NCI-H1417 (cell line): ENCODE results near the gene IGLL1.

Experiments used
- DNase-seq, 3 experiments: peaks; one replicate each; lab custom pipeline; 2025; lab: John Stamatoyannopoulos, UW

IGLL1 gene

DNA sequence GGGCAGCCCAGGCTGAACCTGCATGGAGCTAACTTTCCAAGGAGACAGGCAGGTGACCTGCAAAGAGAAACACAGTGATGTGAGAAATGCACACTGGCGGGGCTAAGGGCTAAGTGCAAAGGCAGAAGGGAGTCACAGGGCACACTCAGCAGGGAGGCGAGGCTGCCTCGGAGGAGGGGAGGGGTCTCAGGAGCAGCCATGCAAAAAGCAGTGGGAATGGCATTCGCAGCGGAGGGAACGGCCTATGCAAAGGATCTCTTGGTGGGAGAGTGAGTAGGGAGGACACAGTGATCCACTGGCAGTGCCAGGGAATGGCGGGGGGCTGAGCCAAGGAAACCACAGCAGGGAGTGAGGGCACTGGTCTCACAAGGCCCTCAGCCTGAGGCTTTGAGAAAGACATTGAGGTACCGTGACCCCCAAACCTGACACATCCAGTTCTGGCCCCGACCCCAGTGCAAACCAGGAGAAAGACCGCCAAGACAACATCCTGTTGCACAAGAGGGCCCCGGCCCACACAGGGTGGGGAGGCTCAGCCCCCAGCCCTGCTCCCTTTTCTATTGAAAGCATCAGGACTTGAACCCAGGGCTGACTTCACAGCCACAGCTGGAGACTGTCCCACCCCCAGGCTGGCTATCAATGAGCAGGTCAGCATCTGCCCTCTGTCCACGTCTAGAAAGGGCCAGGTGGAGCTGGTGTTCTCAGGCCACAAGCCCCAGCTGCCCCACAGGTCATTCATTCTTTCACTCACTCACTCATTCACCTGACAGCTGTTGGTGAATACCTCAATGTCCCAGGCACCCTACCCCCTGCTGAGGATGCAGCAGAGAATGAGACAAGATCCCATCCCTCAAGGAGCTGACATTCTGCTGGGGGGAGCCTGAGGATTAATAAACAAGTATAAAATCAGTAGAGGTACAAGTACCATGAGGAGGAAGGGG is 50.7 kb downstream of the IGLL1 start:
- peak in 1 of 3 experiments; percentile 9 for DNase-seq

DNA sequence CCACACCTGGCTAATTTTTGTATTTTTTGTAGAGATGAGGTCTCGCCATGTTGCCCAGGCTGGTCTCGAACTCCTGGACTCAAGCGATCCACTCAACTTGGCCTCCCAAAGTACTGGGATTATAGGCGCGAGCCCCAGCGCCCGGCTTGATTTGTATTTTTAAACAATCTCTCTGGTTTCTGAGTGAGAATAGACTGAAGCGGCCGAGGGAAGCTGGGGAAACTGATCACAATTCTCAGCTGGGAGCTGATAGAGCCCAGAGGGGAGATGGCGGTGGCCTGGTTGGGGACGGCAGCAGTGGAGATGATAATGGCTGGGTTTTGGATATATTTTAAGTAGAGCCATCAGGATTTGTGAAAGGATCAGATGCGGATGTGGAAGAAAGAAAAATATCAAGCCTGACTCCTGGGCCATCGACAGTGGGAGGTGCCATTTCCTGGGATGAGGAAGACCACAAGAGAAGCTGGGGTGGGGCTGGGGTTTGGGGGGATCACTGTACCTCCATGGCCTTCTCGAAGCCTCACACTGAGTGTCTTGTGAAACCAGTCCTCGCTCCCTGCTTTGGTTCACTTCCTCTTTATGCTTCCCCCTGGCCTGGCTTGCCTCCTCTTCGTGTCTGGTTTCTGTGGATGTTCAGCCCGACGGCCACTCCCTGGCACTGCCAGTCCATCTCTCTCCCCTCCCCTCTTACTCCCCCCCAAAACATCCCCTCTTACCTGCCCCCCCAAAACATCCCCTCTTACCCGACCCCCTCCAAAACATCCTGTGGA is 51.9 kb downstream of the IGLL1 start:
- no peak for DNase-seq

DNA sequence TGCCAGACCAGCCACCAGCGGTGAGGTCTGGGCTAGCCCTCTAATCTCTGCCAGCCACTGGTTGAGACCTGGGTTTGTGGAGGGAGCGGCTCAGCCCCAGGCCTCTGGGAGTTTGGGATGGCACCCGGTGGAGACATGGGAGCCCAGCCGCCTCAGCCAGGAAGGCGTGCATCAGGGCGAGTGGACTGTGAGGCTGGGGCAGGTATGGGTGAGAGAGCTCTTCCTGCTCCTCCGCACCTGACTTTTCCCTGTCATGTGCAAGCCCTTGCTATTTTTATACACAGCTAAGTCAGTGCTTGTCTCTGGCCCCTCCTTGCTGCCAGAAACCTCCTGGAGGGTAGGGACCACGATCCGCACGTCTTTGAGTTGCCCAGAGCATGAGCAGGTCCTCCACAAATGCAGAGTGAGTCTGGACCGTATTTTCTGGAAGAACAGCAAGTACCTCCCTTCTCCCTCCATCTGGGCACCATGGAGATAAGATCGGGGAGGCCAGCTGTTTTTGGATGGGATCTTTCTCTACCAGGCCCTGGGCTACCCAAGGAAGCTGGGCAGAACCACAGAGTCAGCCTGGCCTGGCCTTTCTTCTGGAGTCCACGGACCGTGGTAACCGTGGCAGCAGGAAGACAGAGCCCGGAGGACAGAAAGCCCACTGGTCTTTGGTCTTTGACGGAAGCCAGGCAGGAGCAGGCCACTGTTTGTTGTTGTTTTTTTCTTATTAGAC is 53.3 kb downstream of the IGLL1 start:
- DNase-seq = peak in 1 of 3 experiments; percentile 12

DNA sequence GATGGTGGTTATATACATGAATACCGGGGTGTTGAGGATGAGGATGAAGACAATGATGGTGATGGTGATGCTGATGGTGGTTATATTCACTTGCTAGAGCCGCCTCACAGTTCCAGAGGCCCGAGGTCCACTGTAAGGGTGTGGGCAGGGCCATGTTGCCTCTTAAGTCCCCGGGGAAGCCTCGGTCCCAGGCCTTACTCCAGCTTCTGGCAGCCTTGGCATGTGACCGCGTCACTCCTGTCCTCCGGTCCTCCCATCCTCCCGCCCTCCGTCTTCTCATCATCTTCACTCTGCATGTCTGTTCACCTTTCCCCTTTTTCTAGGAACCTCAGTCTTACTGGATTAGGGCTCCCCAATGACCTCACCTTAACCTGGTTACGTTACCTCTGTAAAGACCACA is 54.6 kb downstream of the IGLL1 start:
- DNase-seq = no peak

DNA sequence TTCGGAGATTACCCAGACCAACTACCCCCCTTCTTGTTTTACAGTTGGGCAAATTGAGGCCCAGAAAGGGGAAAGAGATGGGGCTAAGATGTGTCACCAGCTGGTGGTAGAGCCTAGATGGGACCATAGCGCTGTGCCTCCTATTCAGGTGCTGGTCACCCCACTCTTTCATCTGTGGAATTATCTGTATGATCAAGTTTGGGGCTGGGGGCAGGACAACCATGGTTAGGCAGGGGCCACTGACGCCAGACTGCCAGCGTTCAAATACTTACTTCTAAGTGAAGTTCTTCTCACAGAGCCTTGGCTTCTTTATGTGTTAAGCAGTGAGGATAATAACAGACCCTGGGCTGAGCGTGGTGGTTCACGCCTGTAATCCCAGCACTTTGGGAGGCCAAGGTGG is 55.9 kb downstream of the IGLL1 start:
- no peak for DNase-seq

DNA sequence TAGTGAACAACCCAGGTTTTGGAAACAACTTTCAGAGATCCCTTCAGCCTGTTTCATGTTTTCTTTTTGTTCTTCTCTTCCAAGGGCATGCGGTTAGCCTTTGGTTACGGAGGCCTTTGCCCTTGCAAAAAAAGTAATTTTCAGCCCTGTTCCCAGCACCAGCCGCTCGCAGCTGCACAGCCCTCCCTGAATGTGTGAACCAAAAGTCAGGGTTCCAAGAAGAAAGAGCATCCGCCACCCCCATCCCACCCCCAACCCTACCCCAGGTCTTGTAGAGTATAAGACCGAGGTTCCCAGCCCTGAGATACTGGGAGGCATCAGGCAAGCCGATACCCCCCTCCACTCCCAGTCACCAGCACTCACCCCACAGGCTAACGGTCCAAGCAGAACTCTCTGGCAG is 56.4 kb downstream of the IGLL1 start:
- DNase-seq = no peak
